Measurements from ENCODE around the gene PAQR3.
"Not testable (repeated sequence)": the region's sequence is repeated elsewhere in the genome, so short reads cannot be mapped to it uniquely, and the experiment has no call there.

PAQR3 gene

GRCh38 chr4:78910612-78911011, 28.6 kb downstream of the PAQR3 start:
- no peak for TF ChIP-seq CTCF (IDR thresholded peaks at IDR 0.05; ENCODE audit: low read depth, low read length, missing control alignments)
- no peak for DNase-seq (ENCODE audit: low read depth)
- in situ Hi-C loops (cut with HindIII; ENCODE audit: low sequenced_read_pairs) = no loop called here

GRCh38 chr4:78908974-78909373, 30.3 kb downstream of the PAQR3 start:
- H3K4me3 ChIP-seq (ENCODE audit: low read depth, low read length); in situ Hi-C loops (cut with HindIII; ENCODE audit: low sequenced_read_pairs); DNase-seq (ENCODE audit: low read depth): not testable (repeated sequence)

More at GRCh38 chr4:78910612-78911011, 28.6 kb downstream of the PAQR3 start:
- no peak overlapping the region for H3K4me3 ChIP-seq (ENCODE audit: low read depth, low read length)

- in situ Hi-C loops (cut with HindIII; ENCODE audit: low sequenced_read_pairs) = no loop called here
- no peak for DNase-seq (ENCODE audit: low read depth)
- no peak for TF ChIP-seq CTCF (IDR thresholded peaks at IDR 0.05; ENCODE audit: low read depth, low read length, missing control alignments)
- H3K4me3 ChIP-seq (ENCODE audit: low read depth, low read length) = no peak overlapping the region
These were observed 31.6 kb downstream of the PAQR3 start for GRCh38 chr4:78907638-78908037.

GRCh38 chr4:78904143-78904542, 35.1 kb downstream of the PAQR3 start:
- no peak for DNase-seq (ENCODE audit: low read depth)
- no peak for TF ChIP-seq CTCF (IDR thresholded peaks at IDR 0.05; ENCODE audit: low read depth, low read length, missing control alignments)
- in situ Hi-C loops (cut with HindIII; ENCODE audit: low sequenced_read_pairs) = no loop called here
- no peak overlapping the region for H3K4me3 ChIP-seq (ENCODE audit: low read depth, low read length)

GRCh38 chr4:78902298-78902697, 36.9 kb downstream of the PAQR3 start:
- TF ChIP-seq CTCF (IDR thresholded peaks at IDR 0.05; ENCODE audit: low read depth, low read length, missing control alignments) = no peak
- in situ Hi-C loops (cut with HindIII; ENCODE audit: low sequenced_read_pairs) = no loop called here
- DNase-seq (ENCODE audit: low read depth) = no peak
- no peak overlapping the region for H3K4me3 ChIP-seq (ENCODE audit: low read depth, low read length)

- in situ Hi-C loops (cut with HindIII; ENCODE audit: low sequenced_read_pairs) = no loop called here
- no peak for DNase-seq (ENCODE audit: low read depth)
- no peak overlapping the region for H3K4me3 ChIP-seq (ENCODE audit: low read depth, low read length)
- TF ChIP-seq CTCF (IDR thresholded peaks at IDR 0.05; ENCODE audit: low read depth, low read length, missing control alignments) = no peak
These were observed 37.4 kb downstream of the PAQR3 start for GRCh38 chr4:78901882-78902281.

GRCh38 chr4:78899302-78899701, 39.9 kb downstream of the PAQR3 start:
- TF ChIP-seq CTCF (IDR thresholded peaks at IDR 0.05; ENCODE audit: low read depth, low read length, missing control alignments) = no peak
- in situ Hi-C loops (cut with HindIII; ENCODE audit: low sequenced_read_pairs) = no loop called here
- no peak for DNase-seq (ENCODE audit: low read depth)
- H3K4me3 ChIP-seq (ENCODE audit: low read depth, low read length) = no peak overlapping the region
